ENCODE results near the gene FPR1.

Gene FPR1

GRCh38 chr19:51735759-51736449 lies 15.8 kb downstream of the FPR1 start:
- H3K4me3 Mint-ChIP-seq, result no peak overlapping the region
- H3K36me3 Mint-ChIP-seq (ENCODE audit: low read depth), result no peaks in the 10 kb centered on the region
- H3K4me1 Mint-ChIP-seq (ENCODE audit: low read depth), result no peaks in the 10 kb centered on the region
- H3K27me3 Mint-ChIP-seq (ENCODE audit: low read depth), result no peaks in the 10 kb centered on the region
- no peak overlapping the region for H3K27ac Mint-ChIP-seq
- peaks cover 2% of the 10 kb centered on the region for H3K9me3 Mint-ChIP-seq

GRCh38 chr19:51733742-51734522 lies 17.7 kb downstream of the FPR1 start:
- Mint-ChIP-seq H3K36me3 (ENCODE audit: low read depth) (no peaks in the 10 kb centered on the region), H3K9me3 (peaks cover 13% of the 10 kb centered on the region), H3K27ac (no peak overlapping the region), H3K4me1 (ENCODE audit: low read depth) (no peaks in the 10 kb centered on the region), H3K27me3 (ENCODE audit: low read depth) (no peaks in the 10 kb centered on the region), H3K4me3 (no peak overlapping the region)

GRCh38 chr19:51729781-51730180 lies 21.9 kb downstream of the FPR1 start:
- no peak overlapping the region for H3K27ac Mint-ChIP-seq
- peaks cover 16% of the 10 kb centered on the region for H3K9me3 Mint-ChIP-seq
- H3K27me3 Mint-ChIP-seq (ENCODE audit: low read depth), result peaks cover 5% of the 10 kb centered on the region
- H3K36me3 Mint-ChIP-seq (ENCODE audit: low read depth), result no peaks in the 10 kb centered on the region
- H3K4me3 Mint-ChIP-seq, result no peak overlapping the region
- no peaks in the 10 kb centered on the region for H3K4me1 Mint-ChIP-seq (ENCODE audit: low read depth)

GRCh38 chr19:51727349-51727880 lies 24.3 kb downstream of the FPR1 start:
- H3K4me1 Mint-ChIP-seq (ENCODE audit: low read depth), result no peaks in the 10 kb centered on the region
- H3K4me3 Mint-ChIP-seq, result no peak overlapping the region
- no peak overlapping the region for H3K27ac Mint-ChIP-seq
- no peaks in the 10 kb centered on the region for H3K36me3 Mint-ChIP-seq (ENCODE audit: low read depth)
- H3K9me3 Mint-ChIP-seq, result peaks cover 16% of the 10 kb centered on the region
- H3K27me3 Mint-ChIP-seq (ENCODE audit: low read depth), result peaks cover 9% of the 10 kb centered on the region

DNA sequence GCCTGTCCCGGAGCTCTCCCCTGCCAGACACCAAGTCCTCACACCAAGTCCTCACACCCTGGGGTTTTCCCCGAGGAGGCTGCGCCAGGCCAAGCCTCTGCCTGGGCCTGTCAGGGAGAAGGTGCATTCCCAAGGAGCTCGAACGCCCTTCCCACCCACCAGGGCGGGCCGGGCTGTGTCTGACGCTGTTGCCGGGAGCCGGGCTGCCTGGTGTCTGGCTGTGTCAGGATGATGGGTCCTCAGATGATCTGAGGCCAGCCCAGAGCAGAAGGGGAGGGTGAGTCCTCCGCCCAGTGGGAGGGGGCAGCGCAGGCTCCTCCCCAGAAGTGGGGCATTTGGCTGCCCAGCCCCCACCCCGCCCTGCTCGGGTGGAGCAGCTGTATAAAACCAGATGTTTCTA lies 25.6 kb downstream of the FPR1 start:
- Mint-ChIP-seq H3K4me3 (no peak overlapping the region), H3K9me3 (peaks cover 16% of the 10 kb centered on the region), H3K27me3 (ENCODE audit: low read depth) (peaks cover 10% of the 10 kb centered on the region), H3K27ac (no peak overlapping the region), H3K4me1 (ENCODE audit: low read depth) (no peaks in the 10 kb centered on the region), H3K36me3 (ENCODE audit: low read depth) (no peaks in the 10 kb centered on the region)

DNA sequence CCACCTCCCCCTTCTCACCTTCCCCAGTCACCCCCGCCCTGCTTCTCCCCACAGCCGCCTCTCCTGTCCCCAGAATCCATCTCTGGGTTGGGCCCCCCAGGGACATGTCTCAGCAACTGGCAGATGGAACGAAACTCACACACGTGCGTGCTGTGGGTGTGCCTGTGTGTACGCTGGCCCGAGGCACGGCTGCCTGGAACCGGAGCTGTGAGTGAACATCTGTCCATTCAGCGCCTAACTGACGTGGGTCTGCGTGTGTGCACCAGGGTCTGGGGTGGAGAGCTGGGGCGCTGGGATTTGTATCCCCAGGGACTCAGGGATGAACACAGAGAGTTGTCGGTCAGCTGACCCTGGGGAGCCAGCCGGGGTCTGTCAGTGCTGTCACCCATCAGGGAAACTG lies 27.1 kb downstream of the FPR1 start:
- Mint-ChIP-seq H3K4me3 (no peak overlapping the region), H3K27me3 (ENCODE audit: low read depth) (peaks cover 22% of the 10 kb centered on the region), H3K4me1 (ENCODE audit: low read depth) (peaks cover 2% of the 10 kb centered on the region), H3K36me3 (ENCODE audit: low read depth) (no peaks in the 10 kb centered on the region), H3K27ac (no peak overlapping the region), H3K9me3 (peaks cover 6% of the 10 kb centered on the region)

DNA sequence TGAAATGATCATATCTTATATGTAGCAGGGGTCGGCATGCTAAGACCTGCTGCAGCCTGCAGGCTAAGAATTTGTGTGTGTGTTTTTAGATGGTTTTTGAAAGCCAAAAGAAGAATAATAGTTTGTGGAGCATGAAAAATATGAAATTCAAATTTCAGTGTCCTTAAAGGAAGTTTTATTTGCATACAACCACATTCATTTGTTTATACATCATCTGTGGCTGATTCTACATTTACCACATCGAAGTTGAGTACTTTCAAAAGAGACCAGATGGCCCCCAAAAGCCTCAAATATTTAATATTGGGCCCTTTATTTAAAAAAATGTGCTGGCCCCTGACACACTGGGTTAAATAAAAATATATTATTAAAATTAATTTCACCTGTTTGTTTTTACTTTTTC lies 29.2 kb downstream of the FPR1 start:
- no peak overlapping the region for H3K27ac Mint-ChIP-seq
- H3K4me1 Mint-ChIP-seq (ENCODE audit: low read depth), result peaks cover 2% of the 10 kb centered on the region
- H3K4me3 Mint-ChIP-seq, result no peak overlapping the region
- H3K36me3 Mint-ChIP-seq (ENCODE audit: low read depth), result peaks cover 2% of the 10 kb centered on the region
- peaks cover 5% of the 10 kb centered on the region for H3K9me3 Mint-ChIP-seq
- peaks cover 35% of the 10 kb centered on the region for H3K27me3 Mint-ChIP-seq (ENCODE audit: low read depth)

- Mint-ChIP-seq H3K9me3 (peaks cover 5% of the 10 kb centered on the region), H3K36me3 (ENCODE audit: low read depth) (peaks cover 2% of the 10 kb centered on the region), H3K4me1 (ENCODE audit: low read depth) (peaks cover 2% of the 10 kb centered on the region), H3K27me3 (ENCODE audit: low read depth) (peaks cover 35% of the 10 kb centered on the region), H3K27ac (no peak overlapping the region), H3K4me3 (no peak overlapping the region)
These were observed 29.8 kb downstream of the FPR1 start for GRCh38 chr19:51721905-51722304.

DNA sequence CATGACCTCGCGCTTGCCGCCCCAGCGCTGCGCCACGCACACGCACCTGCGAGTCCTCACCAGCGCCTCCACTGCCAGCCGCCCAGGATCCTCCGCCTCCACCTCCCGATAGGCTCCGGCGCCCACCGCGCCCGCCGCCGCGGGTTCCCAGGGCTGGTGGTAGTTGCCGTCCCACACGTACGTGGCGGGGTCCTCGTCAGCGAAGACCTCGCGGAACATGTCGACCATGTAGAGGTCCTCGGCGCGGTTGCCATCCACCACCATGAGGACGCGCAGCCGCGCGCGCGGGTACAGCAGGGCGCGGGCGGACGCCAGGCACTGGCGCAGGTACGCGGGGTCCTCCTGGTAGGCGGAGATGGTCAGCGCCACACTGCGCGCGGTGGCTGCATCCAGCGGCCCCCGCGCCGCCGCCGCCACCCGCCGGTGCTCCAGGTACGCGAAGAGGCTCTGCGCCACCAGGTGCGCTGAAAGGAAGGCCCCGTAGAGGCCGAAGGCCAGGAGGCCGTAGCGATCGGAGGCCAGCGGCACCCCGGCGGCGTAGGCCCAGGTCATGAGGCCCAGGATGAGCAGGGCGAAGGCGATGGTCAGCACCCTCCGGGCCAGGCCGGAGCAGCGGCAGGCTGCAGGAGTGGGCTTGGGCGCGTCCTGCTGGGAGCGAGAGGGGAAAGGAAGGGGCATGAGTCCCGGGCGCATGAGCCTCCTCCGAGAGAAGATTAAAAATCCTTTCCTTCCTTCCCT lies 32.3 kb downstream of the FPR1 start:
- Mint-ChIP-seq H3K9me3 (peaks cover 13% of the 10 kb centered on the region), H3K36me3 (ENCODE audit: low read depth) (peaks cover 2% of the 10 kb centered on the region), H3K4me1 (ENCODE audit: low read depth) (peaks cover 2% of the 10 kb centered on the region), H3K27me3 (ENCODE audit: low read depth) (peaks cover 33% of the 10 kb centered on the region), H3K27ac (no peak overlapping the region), H3K4me3 (no peak overlapping the region)

DNA sequence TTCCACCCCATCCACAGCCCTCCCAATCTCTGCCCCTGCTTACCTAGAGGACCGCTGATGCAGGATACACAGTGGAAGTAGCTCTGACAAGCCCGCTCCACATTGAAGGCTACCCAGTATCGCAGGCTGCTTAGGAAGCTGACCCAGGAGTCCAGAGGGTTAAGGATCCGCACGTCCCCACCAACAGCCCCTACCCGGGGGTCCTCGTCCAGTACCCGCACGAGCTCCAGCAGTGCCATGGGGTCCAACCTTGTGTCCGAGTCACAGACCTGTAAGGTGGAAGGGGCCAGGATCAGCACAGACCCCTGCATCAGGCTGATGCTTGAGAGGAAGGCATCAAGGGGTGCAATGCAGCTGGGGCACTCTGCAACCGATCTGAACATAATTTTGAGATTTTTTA lies 34.8 kb downstream of the FPR1 start:
- Mint-ChIP-seq H3K4me3 (no peak overlapping the region), H3K4me1 (ENCODE audit: low read depth) (peaks cover 2% of the 10 kb centered on the region), H3K36me3 (ENCODE audit: low read depth) (peaks cover 2% of the 10 kb centered on the region), H3K27ac (no peak overlapping the region), H3K27me3 (ENCODE audit: low read depth) (peaks cover 30% of the 10 kb centered on the region), H3K9me3 (peaks cover 13% of the 10 kb centered on the region)

DNA sequence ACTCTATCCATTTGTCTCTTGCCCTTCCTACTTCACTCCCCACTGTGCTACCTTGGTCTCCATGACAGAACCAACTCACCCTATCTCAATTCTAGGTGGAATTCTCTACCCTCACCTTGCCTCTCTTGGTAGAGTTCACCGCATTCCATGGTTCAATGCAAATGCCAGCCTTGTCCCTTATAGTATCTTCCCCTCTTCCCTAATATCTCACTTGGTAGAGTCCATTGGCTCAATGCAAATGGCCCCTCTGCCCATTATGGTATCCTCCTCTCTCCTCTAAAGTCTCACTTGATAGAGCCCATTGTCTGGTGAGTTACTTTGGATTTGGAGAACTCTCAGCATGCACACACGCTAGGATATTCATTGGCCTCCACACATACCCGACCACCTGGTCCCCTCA lies 35.8 kb downstream of the FPR1 start:
- no peak overlapping the region for H3K4me3 Mint-ChIP-seq
- no peak overlapping the region for H3K27ac Mint-ChIP-seq
- H3K27me3 Mint-ChIP-seq (ENCODE audit: low read depth), result peaks cover 30% of the 10 kb centered on the region
- peaks cover 2% of the 10 kb centered on the region for H3K36me3 Mint-ChIP-seq (ENCODE audit: low read depth)
- peaks cover 2% of the 10 kb centered on the region for H3K4me1 Mint-ChIP-seq (ENCODE audit: low read depth)
- H3K9me3 Mint-ChIP-seq, result peaks cover 13% of the 10 kb centered on the region

DNA sequence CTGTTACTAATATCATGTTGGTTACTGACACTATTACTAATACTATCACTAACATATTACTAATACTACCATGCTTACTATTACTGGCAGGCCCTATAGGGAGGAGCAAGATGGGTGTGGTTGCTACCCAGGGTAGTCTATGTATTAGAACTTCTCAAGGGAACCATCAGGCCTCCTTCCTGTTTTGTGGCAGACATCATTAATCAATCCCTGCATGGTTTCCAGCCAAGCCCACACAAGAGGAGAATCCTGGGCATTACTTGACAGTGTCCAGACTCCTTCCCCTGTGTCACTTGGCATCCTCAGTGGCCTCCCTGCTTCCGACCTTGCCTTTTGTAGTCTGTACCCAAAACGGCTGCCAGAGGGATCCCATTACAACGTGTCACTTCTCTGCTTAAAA lies 36.8 kb downstream of the FPR1 start:
- H3K4me3 Mint-ChIP-seq, result no peak overlapping the region
- H3K27me3 Mint-ChIP-seq (ENCODE audit: low read depth), result peaks cover 26% of the 10 kb centered on the region
- H3K36me3 Mint-ChIP-seq (ENCODE audit: low read depth), result peaks cover 2% of the 10 kb centered on the region
- peaks cover under 1% of the 10 kb centered on the region for H3K4me1 Mint-ChIP-seq (ENCODE audit: low read depth)
- no peak overlapping the region for H3K27ac Mint-ChIP-seq
- H3K9me3 Mint-ChIP-seq, result peaks cover 13% of the 10 kb centered on the region

DNA sequence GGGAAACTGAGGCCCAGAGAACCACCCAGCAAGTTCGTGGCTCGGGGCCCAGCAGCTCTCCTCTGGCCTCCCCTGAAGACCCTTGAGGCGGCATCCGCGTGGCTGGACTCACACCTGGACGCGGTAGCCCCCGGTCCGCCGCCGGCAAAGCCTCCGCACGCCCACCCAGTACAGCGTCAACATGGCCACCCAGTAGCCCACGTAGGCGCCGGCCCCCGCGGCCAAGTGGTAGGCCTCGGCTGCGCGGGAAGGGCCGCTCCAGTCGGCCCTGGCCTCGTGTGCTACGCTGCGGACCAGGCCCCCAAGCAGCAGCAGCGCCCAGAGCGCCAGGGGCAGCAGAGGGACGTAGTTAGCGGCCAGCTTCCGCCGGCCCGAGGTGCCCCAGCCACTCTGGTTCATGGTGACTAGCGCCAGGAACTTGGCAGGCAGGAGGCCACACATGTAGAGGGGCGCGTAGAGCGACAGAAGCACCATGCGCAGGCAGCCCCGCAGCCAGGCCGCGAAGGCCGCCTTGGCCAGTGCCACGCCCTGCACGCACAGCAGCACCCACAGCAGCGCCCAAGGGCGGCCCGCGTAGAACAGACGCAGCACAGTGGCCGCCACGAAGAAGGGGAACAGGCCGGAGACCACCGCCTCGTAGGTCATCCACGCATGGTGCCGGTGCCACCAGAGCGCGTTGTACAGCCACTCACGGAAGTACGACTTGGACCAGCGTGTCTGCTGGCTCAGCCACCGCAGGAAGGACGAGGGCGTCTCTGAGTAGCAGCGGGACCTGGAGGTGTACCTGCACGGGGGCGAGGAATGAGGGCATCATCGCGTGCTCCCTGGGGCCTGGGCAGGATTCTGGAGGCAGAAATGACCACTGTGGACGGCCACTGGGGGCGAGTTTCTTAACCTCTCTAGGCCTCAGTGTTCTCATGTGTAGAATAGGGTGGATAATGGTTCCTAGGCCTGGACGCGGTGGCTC lies 38.1 kb downstream of the FPR1 start:
- H3K36me3 Mint-ChIP-seq (ENCODE audit: low read depth), result no peaks in the 10 kb centered on the region
- H3K4me3 Mint-ChIP-seq, result no peak overlapping the region
- no peak overlapping the region for H3K27ac Mint-ChIP-seq
- peaks cover 20% of the 10 kb centered on the region for H3K27me3 Mint-ChIP-seq (ENCODE audit: low read depth)
- peaks cover 9% of the 10 kb centered on the region for H3K9me3 Mint-ChIP-seq
- H3K4me1 Mint-ChIP-seq (ENCODE audit: low read depth), result no peaks in the 10 kb centered on the region

All from T-helper 1 cell treated with Interleukin-12 subunit alpha and Interleukin-12 subunit beta and Interleukin-4 antibody, amounts not matched to agents 30 μg/mL and 1 μg/mL, for 36 hours (primary cell).